IMR-90 (cell line): ENCODE measurements around the gene SIN3B. TPM values are rescaled to one million over a fixed set of nuclear protein-coding genes. Genes with fewer than 3 reads are reported as not detected.

Experiments
- ATAC-seq: fragments of 200-7000 bp; cut with Tn5 transposase; 2 replicates; pipeline ENCODE4 v1.9.1; 2020; ENCODE audit warnings: low read depth, mild to moderate bottlenecking, moderate library complexity
- BruUV-seq: library from RNA; stranded (reverse); fragments of 400-500 nt; replicated peaks from 2 replicates; lab custom pipeline; 2021; lab: Mats Ljungman, UMichigan
- CTCF ChIA-PET: fragments of 300-600 bp; formaldehyde crosslinking; extraction: SDS; loops from one replicate; lab custom pipeline; 2021; ENCODE audit warnings: antibody characterized with exemption; lab: Yijun Ruan, JAX
- POLR2A ChIA-PET: fragments of 300-600 bp; sonication (Branson Sonifier 250); formaldehyde crosslinking; loops from one replicate; lab custom pipeline; 2022; ENCODE audit warnings: antibody characterized with exemption; ENCODE audit not compliant: unreplicated experiment; lab: Charles Lee
- DNase-seq: peaks from one replicate; pipeline ENCODE4 v3.0.0; 2013
- H2AFZ ChIP-seq: replicated peaks from 2 replicates; pipeline ENCODE3; 2013; ENCODE audit warnings: low read length, mild to moderate bottlenecking; ENCODE audit not compliant: poor library complexity
- H2AK5ac ChIP-seq: 2 replicates; pipeline ENCODE4 v1.6.1; 2013; ENCODE audit warnings: low read depth, low read length, inconsistent platforms
- H2AK9ac ChIP-seq: replicated peaks from 2 replicates; pipeline ENCODE3; 2013; ENCODE audit warnings: mild to moderate bottlenecking, low read depth, low read length, moderate library complexity; ENCODE audit not compliant: poor library complexity
- H2BK120ac ChIP-seq: 2 replicates; pipeline ENCODE4 v1.6.1; 2013; ENCODE audit warnings: low read depth, low read length, inconsistent platforms
- H2BK15ac ChIP-seq: 3 replicates; pipeline ENCODE4 v1.6.1; 2013; ENCODE audit warnings: low read depth, low read length, inconsistent platforms
- H2BK20ac ChIP-seq: 2 replicates; pipeline ENCODE4 v1.6.1; 2013; ENCODE audit warnings: low read depth, mild to moderate bottlenecking, inconsistent platforms, low read length, moderate library complexity
- H2BK5ac ChIP-seq: 2 replicates; pipeline ENCODE4 v1.6.1; 2013; ENCODE audit warnings: mild to moderate bottlenecking, low read depth, low read length, inconsistent platforms; ENCODE audit not compliant: poor library complexity, severe bottlenecking
- H3K14ac ChIP-seq: replicated peaks from 2 replicates; pipeline ENCODE4 v1.6.1; 2013; ENCODE audit warnings: low read depth, low read length, inconsistent platforms
- H3K18ac ChIP-seq: 2 replicates; pipeline ENCODE4 v1.6.1; 2013; ENCODE audit warnings: low read depth, low read length, control low read depth
- H3K23ac ChIP-seq: 2 replicates; pipeline ENCODE4 v1.6.1; 2013; ENCODE audit warnings: low read depth, low read length, inconsistent platforms
- H3K27ac ChIP-seq: 2 replicates; pipeline ENCODE4 v1.5.1; 2013; ENCODE audit warnings: mild to moderate bottlenecking, control low read depth, low read length; ENCODE audit not compliant: insufficient read depth
- H3K27me3 ChIP-seq: 2 replicates; pipeline ENCODE4 v1.6.1; 2013; ENCODE audit warnings: low read length; ENCODE audit not compliant: control insufficient read depth, insufficient read depth
- H3K36me3 ChIP-seq: 2 replicates; pipeline ENCODE4 v1.6.1; 2013; ENCODE audit warnings: low read length, mixed read lengths; ENCODE audit not compliant: control insufficient read depth, insufficient read depth
- H3K4ac ChIP-seq: 2 replicates; pipeline ENCODE4 v1.6.1; 2013; ENCODE audit warnings: low read depth, low read length, inconsistent platforms
- H3K4me1 ChIP-seq: 2 replicates; pipeline ENCODE4 v1.6.1; 2013; ENCODE audit warnings: low read length, mixed read lengths; ENCODE audit not compliant: control insufficient read depth, insufficient read depth
- H3K4me2 ChIP-seq: 2 replicates; pipeline ENCODE4 v1.6.1; 2013; ENCODE audit warnings: low read depth, mild to moderate bottlenecking, control low read depth, low read length, moderate library complexity
- H3K4me3 ChIP-seq: 2 replicates; pipeline ENCODE4 v1.5.1; 2013; ENCODE audit warnings: low read depth, mild to moderate bottlenecking, control low read depth, low read length, moderate library complexity; ENCODE audit not compliant: insufficient read depth
- H3K56ac ChIP-seq: 2 replicates; pipeline ENCODE4 v1.6.1; 2013; ENCODE audit warnings: low read length, inconsistent platforms; ENCODE audit not compliant: insufficient read depth; ENCODE audit errors: extremely low read depth
- H3K79me1 ChIP-seq, 2 experiments: 2 replicates each; pipeline ENCODE4 v1.6.1; 2013; ENCODE audit warnings: low read length in 2 of 2, inconsistent platforms in 1 of 2, low read depth in 1 of 2
- H3K9ac ChIP-seq: 2 replicates; pipeline ENCODE4 v1.6.1; 2013; ENCODE audit warnings: low read depth, low read length, control low read depth
- H3K9me1 ChIP-seq: 2 replicates; pipeline ENCODE4 v1.6.1; 2013; ENCODE audit warnings: low read length, inconsistent platforms; ENCODE audit not compliant: insufficient read depth
- H3K9me3 ChIP-seq: 2 replicates; pipeline ENCODE4 v1.6.1; 2013; ENCODE audit warnings: low read length; ENCODE audit not compliant: control insufficient read depth, insufficient read depth
- H4K20me1 ChIP-seq: 2 replicates; pipeline ENCODE4 v1.6.1; 2013; ENCODE audit warnings: low read length, inconsistent platforms; ENCODE audit not compliant: insufficient read depth
- H4K5ac ChIP-seq: 2 replicates; pipeline ENCODE4 v1.6.1; 2013; ENCODE audit warnings: mild to moderate bottlenecking, low read depth, low read length, control low read depth
- H4K8ac ChIP-seq, 2 experiments: 2 replicates each; pipeline ENCODE4 v1.6.1; 2013; ENCODE audit warnings: low read depth in 2 of 2, low read length in 2 of 2, control low read depth in 1 of 2, inconsistent platforms in 1 of 2
- H4K91ac ChIP-seq: 2 replicates; pipeline ENCODE4 v1.6.1; 2013; ENCODE audit warnings: low read depth, low read length, inconsistent platforms; ENCODE audit not compliant: insufficient read depth
- BHLHE40 ChIP-seq: fragments of 150-350 bp; IDR thresholded peaks from 2 replicates; pipeline ENCODE4 v1.6.1; 2016; ENCODE audit warnings: mild to moderate bottlenecking, low read depth, low read length
- CEBPB ChIP-seq: IDR thresholded peaks from 2 replicates; pipeline ENCODE4 v1.6.1; 2012; ENCODE audit warnings: low read depth, low read length, improper control_type of control experiment
- CHD1 ChIP-seq: IDR thresholded peaks from 2 replicates; pipeline ENCODE4 v1.6.1; 2012; ENCODE audit warnings: low read depth, low read length, improper control_type of control experiment
- CTCF ChIP-seq: conservative IDR thresholded peaks from 2 replicates; pipeline ENCODE4 v1.5.1; 2012; ENCODE audit warnings: mild to moderate bottlenecking, low read depth, low read length, improper control_type of control experiment
- ELK1 ChIP-seq: fragments of 150-350 bp; IDR thresholded peaks from 2 replicates; pipeline ENCODE4 v1.6.1; 2016; ENCODE audit warnings: low read depth, mild to moderate bottlenecking, low read length, moderate library complexity, borderline replicate concordance
- FOS ChIP-seq: fragments of 150-350 bp; IDR thresholded peaks from 2 replicates; pipeline ENCODE4 v1.6.1; 2016; ENCODE audit warnings: low read depth, low read length
- MAFK ChIP-seq: IDR thresholded peaks from 2 replicates; pipeline ENCODE4 v1.6.1; 2012; ENCODE audit warnings: low read depth, low read length, improper control_type of control experiment
- MAZ ChIP-seq: IDR thresholded peaks from 2 replicates; pipeline ENCODE4 v1.6.1; 2012; ENCODE audit warnings: low read depth, mild to moderate bottlenecking, low read length, improper control_type of control experiment, moderate library complexity, borderline replicate concordance
- MXI1 ChIP-seq: IDR thresholded peaks from 2 replicates; pipeline ENCODE4 v1.6.1; 2012; ENCODE audit warnings: low read depth, mild to moderate bottlenecking, low read length, moderate library complexity, borderline replicate concordance
- NFE2L2 ChIP-seq: fragments of 150-350 bp; IDR thresholded peaks from 2 replicates; pipeline ENCODE4 v1.6.1; 2016; ENCODE audit warnings: low read depth, mild to moderate bottlenecking, low read length
- POLR2A ChIP-seq: IDR thresholded peaks from 2 replicates; pipeline ENCODE4 v1.6.1; 2012; ENCODE audit warnings: mild to moderate bottlenecking, low read depth, low read length
- RAD21 ChIP-seq: IDR thresholded peaks from 2 replicates; pipeline ENCODE4 v1.6.1; 2012; ENCODE audit warnings: low read length, improper control_type of control experiment
- RCOR1 ChIP-seq: IDR thresholded peaks from 2 replicates; pipeline ENCODE4 v1.6.1; 2012; ENCODE audit warnings: mild to moderate bottlenecking, low read length, improper control_type of control experiment; ENCODE audit not compliant: insufficient replicate concordance
- RFX5 ChIP-seq: IDR thresholded peaks from 2 replicates; pipeline ENCODE4 v1.8.0; 2012; ENCODE audit warnings: low read depth, mild to moderate bottlenecking, low read length, moderate library complexity
- SMC3 ChIP-seq: fragments of 150-350 bp; IDR thresholded peaks from 2 replicates; pipeline ENCODE4 v1.6.1; 2016; ENCODE audit warnings: low read depth, mild to moderate bottlenecking, antibody characterized with exemption, low read length, moderate library complexity
- WGBS, 2 experiments: methylation state at CpG; one replicate each; pipeline versions ENCODE4 v1.1.5 to v1.1.7; 2013; ENCODE audit warnings: missing lambda C conversion rate in 2 of 2; ENCODE audit not compliant: insufficient read length in 1 of 2; ENCODE audit errors: extremely low coverage in 2 of 2; 5-methylcytosine and 5-hydroxymethylcytosine counted together
- dilution Hi-C: fragments of 300-500 bp; cut with HindIII; formaldehyde crosslinking; loops from one replicate; pipeline ENCODE4 v1.14.3; 2018; ENCODE audit warnings: low sequenced_read_pairs; ENCODE audit not compliant: unreplicated experiment
- in situ Hi-C: fragments of 300-500 bp; cut with MboI; formaldehyde crosslinking; loops from 3 replicates; pipeline ENCODE4 v1.14.3; 2019; ENCODE audit warnings: low sequenced_read_pairs, inconsistent platforms, mixed read lengths
- intact Hi-C: fragments of 100-400 bp; cut with micrococcal nuclease; formaldehyde crosslinking; loops from 2 replicates; pipeline ENCODE4 v1.10.0; 2022
- polyA plus RNA-seq, 3 experiments: library from polyadenylated mRNA; depleted of rRNA; stranded (reverse); fragments of >200 nt; gene quantifications; 2 replicates each; pipeline ENCODE4 v1.2.3, GENCODE V29; 2012; ENCODE audit warnings: low replicate concordance in 1 of 3
- total RNA-seq: library from RNA; depleted of rRNA; stranded (reverse); fragments of >200 nt; gene quantifications from 2 replicates; pipeline ENCODE4 v1.2.3, GENCODE V29; 2012
- TF ChIP-seq, protein P1 (sequence below): fragments of 150-350 bp; IDR thresholded peaks from 2 replicates; pipeline ENCODE4 v1.6.1; 2017; ENCODE audit warnings: mild to moderate bottlenecking, antibody characterized with exemption, low read length, low read depth

The SIN3B gene
- total and polyA plus RNA-seq, 2 of the 4 experiments (the other 2 are of a cell fraction): 7.9 to 40.0 TPM

GRCh38 chr19:16915135-16915534 lies 85.9 kb downstream of the SIN3B start:
- WGBS, 2 experiments: 50% methylated on average over 1 of the region's 3 CpGs; no CpG with 5 or more reads in 1 of the 2 experiments
- Histone ChIP-seq H2AK5ac (no peak overlapping the region), H3K18ac (no peak overlapping the region), H3K4me1 (no peaks in the 10 kb centered on the region), H4K91ac (no peak overlapping the region), H3K4ac (no peak overlapping the region), H3K79me1 (no peaks in the 10 kb centered on the region), H4K8ac (no peak overlapping the region), H2AFZ (no peak overlapping the region), H3K14ac (no peak overlapping the region), H2AK9ac (no peak overlapping the region), H3K9me1 (no peaks in the 10 kb centered on the region), H3K9ac (no peak overlapping the region), H2BK5ac (no peak overlapping the region), H3K36me3 (no peaks in the 10 kb centered on the region), H2BK120ac (no peak overlapping the region), H2BK20ac (no peak overlapping the region), H3K27me3 (no peaks in the 10 kb centered on the region; the same call in 1 of the 2 replicates), H3K27ac (no peak overlapping the region), H3K23ac (no peak overlapping the region), H4K20me1 (no peaks in the 10 kb centered on the region), H2BK15ac (no peak overlapping the region), H4K5ac (no peak overlapping the region), H3K9me3 (peaks cover 30% of the 10 kb centered on the region), H3K4me3 (no peak overlapping the region), H3K4me2 (no peak overlapping the region), H3K56ac (no peak overlapping the region)
- ChIA-PET CTCF (no interaction called here), POLR2A (no interaction called here)
- TF ChIP-seq FOS (no peak), MAFK (no peak), NFE2L2 (no peak), CHD1 (no peak), POLR2A (no peak), CEBPB (no peak), RAD21 (no peak), BHLHE40 (no peak), RFX5 (no peak), CTCF (no peak), MAZ (no peak), SMC3 (no peak), MXI1 (no peak), RCOR1 (no peak), ELK1 (no peak)
- TF ChIP-seq, protein P1, sequence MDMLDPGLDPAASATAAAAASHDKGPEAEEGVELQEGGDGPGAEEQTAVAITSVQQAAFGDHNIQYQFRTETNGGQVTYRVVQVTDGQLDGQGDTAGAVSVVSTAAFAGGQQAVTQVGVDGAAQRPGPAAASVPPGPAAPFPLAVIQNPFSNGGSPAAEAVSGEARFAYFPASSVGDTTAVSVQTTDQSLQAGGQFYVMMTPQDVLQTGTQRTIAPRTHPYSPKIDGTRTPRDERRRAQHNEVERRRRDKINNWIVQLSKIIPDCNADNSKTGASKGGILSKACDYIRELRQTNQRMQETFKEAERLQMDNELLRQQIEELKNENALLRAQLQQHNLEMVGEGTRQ: no peak
- in situ Hi-C loops (no loop called here), intact Hi-C loops (no loop called here), dilution Hi-C loops (no loop called here)
- DNase-seq (no peak), ATAC-seq (no peak)
- no TSS peak for BruUV-seq
